Endometrial microvascular endothelial cells (primary cell): ENCODE results near the gene ACSS2. TPM values are rescaled to one million over a fixed set of nuclear protein-coding genes. Genes with fewer than 3 reads are reported as not detected.
"Not testable (repeated sequence)": the region's sequence is repeated elsewhere in the genome, so short reads cannot be mapped to it uniquely, and the experiment has no call there.

Source experiments
- in situ Hi-C: cut with HindIII; loops from 2 replicates; pipeline ENCODE4 v1.10.0; 2017; ENCODE audit warnings: low sequenced_read_pairs, low pct_unique_long_range_greater_than_20kb; ENCODE audit errors: inconsistent ontology term
- total RNA-seq: library from RNA; depleted of rRNA; stranded (reverse); fragments of >200 nt; gene quantifications from one replicate; pipeline ENCODE4 v1.2.3, GENCODE V29; 2015; ENCODE audit errors: inconsistent ontology term

ACSS2 gene
- total RNA-seq, 1 donor from 2014 or later: 38.2 TPM

DNA sequence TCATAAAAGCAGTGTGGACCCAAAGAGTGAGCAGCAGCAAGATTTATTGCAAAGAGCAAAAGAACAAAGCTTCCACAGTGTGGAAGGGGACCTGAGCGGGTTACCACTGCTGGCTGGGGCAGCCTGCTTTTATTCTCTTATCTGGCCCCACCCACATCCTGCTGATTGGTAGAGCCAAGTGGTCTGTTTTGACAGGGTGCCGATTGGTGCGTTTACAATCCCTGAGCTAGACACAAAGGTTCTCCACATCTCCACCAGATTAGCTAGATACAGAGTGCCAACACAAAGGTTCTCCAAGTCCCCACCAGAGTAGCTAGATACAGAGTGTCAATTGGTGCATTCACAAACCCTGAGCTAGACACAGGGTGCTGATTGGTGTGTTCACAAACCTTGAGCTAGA lies 21.7 kb downstream of the ACSS2 start:
- in situ Hi-C loops: not testable (repeated sequence)

DNA sequence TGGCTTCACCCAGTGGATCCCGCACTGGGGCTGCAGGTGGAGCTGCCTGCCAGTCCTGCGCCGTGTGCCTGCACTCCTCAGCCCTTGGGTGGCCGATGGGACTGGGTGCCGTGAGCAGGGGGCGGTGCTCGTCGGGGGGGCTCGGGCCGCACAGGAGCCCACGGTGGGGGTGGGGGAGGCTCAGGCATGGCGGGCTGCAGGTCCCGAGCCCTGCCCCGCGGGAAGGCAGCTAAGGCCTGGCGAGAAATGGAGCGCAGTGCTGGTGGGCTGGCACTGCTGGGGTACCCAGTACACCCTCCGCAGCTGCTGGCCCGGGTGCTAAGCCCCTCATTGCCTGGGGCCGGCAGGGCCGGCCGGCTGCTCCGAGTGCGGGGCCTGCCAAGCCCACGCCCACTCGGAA lies 22.3 kb downstream of the ACSS2 start:
- in situ Hi-C loops: not testable (repeated sequence)

DNA sequence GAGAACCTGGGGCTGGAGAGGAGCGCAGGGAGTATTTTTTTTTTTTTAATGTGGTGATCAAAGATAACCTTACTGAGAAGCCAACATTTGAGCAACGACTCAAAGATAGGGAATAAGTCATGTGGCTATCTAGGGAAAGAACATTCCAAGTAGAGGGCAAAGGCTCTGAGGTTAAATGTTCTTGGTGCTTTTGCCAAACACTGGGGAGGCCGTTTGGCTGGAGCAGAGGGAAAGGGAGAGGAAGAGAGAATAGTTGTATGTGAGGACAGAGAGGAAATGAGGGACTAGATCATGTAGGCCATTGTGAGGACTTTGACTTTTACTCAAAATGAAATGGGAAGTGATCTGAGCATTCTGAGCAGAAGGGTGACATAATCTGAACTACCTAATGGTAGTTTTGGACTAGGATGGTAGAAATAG lies 27.8 kb downstream of the ACSS2 start:
- in situ Hi-C loops: no loop called here

DNA sequence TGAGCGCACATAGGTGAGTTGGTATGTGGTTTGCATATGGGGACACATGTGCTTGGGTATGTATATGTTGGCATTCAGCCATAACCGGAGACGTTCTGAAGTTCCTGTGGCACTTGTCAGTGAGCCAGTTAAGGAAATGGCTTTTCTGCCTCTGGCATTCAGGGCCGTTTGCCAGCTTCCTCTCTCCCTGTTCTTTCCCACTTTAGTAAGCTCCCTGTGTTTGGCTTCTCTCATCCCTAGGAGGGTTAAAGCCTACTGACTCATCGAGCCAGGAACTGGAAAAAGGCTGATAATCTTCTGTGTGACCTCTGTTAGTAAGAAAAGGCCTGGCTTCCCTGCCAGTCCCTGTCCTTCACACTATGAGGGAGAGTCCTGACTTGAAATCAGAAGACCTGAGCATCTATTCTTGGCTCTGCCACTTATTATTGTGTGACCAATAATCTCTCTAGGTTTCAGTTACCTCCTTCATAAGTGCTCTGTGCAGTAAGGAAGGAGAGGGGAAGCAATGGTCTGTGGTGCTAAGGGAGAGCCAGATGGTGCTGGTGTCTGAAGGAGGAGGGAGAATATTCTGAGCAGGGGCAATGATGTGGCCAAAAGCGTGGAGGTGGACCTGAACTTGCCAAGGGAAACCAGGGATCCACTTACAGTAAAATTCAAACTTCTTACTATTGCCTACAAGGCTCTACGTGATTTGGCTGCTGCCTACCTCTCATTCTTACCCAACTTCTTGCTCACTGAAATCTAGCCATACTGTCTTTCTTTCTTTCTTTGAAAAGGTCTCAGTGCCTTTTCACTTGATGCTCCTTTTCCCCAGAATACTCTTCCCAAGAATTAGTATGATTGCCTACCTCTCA lies 31.4 kb downstream of the ACSS2 start:
- in situ Hi-C loops: no loop called here

DNA sequence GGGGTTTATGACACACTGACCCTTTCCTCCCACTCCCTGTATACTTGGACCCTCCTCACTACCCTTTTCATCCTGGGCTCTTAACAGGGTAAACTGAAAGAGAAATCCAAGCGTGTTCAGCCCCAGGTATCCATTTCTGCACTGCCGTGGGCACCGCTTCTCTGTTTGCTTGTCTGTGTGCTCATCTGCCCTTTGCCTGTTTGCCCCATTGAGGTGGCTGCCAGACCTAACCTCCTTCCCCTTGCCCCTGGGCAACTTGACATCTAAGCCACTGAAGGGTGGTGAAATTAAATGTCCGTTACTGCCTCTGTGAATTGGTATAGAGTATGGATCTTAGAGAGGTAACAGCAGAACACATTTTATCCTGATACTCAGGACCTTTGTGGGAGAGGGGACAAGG lies 38.7 kb downstream of the ACSS2 start:
- in situ Hi-C loops: no loop called here

DNA sequence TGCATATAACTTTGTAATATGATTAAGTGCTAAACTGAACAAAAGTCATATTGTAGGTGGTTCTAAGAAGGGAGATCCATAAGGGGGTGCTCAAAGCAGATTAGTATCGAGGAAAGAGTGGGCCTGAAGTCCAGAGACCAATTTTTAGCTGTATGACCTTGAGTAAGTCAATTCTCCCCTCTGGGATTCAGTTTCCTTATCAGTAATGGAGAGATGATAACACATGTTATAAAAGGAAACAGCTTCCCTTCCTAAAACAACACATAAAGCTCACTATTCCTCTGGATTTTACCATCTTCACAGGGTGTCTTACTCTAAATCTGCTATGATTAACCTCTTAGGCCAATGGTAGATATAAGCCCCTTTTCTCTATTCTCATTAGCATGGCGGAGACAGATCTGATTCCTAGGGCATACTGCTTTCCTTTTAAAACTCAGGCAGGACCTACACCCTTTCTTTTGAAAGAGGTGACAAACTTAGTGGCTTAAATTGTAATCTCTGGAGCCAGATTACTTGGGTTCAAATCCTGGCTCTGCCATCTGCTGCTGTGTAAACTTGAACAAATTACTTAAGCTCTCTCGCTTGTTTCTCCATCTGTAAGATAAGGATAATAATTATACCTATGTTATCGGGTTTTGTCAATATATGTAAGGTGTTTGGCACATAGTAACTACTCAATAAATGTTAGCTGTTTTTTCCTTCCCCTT lies 39.5 kb downstream of the ACSS2 start:
- in situ Hi-C loops: no loop called here

DNA sequence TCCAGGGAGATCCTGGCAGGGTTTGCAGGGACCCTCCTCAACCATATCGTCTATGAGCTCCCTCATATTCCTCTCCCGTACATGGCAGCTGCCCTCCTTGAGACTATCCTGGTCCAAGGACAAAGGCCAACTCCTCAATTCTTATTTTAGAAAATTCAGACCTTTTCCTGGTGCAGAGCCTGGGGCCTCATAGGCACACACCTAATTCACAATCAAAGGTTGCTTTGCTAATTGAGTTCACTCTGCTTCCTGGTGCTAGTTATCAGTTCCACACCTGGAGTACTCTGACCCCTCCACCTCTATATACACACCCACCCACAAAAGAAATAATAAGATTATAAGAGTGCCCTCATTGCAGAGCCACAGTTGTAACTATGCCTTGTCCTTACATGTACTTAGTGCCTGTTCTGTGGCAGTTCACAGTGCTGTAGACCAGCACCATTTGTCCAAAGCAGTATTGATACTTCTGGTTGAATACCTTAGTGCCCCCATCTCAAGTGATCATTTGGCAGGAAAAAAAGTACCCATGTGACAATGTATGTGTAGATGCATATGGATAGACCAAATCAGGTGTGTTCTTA lies 40.5 kb downstream of the ACSS2 start:
- in situ Hi-C loops: no loop called here

DNA sequence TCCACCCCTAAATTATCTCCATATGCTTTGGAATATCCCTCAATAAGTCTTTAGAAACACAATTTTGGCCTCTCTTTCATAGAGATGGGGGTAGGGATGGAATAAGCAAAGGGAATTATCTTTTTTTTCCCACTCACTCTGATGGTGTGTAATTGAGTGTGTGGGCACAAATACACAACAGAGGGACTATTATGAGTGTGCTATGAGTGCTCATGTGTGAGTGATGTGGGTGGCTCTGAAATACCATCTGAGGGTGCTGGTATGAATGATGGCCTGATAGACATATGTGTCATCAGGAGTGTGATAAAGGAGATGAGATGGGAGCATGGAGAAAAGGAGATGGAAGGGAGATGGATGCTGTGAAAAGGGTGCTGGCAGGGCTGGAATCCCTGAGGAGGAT lies 43.6 kb downstream of the ACSS2 start:
- in situ Hi-C loops: no loop called here

DNA sequence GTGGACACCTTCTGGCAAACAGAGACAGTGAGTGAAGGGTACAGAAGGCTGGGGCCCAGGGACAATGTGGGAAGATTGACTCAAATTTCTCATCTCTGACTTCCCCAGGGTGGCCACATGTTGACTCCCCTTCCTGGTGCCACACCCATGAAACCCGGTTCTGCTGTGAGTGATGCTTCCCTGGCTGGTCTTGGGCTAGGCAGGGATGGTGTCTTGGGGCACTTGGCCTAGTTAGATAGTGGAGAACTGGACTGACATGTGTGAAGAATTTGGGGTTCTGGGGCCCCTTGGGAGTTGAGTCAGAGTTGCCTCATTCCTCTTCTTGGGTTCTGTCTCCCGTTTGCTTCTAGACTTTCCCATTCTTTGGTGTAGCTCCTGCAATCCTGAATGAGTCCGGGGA lies 45.0 kb downstream of the ACSS2 start:
- in situ Hi-C loops: no loop called here

DNA sequence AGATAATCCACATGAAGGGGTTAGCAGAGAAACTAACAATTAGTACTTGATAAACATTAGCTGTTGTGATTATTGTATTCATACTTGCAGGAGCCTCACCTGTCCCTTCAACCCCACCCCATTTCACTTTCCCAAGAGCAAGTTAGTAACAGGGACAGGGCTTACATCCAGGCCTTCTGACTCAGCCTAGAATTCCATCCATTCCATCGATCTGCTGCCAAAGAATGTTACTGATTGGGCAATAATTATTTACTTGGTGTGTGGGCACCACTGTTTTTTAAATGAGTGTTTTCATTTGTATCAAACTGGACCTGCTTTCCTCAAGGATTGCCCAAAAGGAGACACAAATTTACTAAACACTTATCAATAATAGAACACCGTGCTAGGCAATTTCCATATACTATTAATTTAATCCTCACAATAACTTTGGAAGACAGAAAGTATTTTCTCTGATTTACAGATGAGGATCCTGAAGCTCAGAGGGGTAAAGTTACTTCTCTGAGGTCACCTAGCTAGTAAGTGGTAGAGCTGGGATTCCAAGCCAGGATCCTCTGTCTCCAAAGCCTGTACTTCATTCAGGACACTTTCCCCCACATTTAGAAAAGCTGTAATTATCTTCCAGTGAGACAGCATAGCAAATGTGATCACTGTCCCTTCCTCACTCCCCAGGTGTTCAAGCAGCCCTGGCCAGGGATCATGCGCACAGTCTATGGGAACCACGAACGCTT lies 46.4 kb downstream of the ACSS2 start:
- in situ Hi-C loops: no loop called here

DNA sequence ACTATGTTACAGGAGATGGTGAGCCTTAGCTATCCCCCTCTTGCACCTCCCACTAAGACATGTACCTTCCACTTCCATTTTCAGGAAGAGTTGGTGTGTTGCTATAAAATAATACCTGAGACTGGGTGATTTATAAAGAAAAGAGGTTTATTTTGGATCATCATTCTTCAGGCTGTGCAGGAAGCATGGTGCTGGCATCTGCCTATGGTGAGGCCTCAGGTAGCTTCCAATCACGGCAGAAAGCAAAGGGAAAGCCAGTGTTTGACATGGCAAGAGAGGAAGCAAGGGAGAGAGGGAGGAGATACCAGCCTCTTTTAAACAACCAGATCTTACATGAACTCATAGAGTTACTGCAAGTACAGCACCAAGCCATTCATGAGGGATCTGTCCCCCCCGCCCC lies 47.0 kb downstream of the ACSS2 start:
- in situ Hi-C loops: no loop called here

DNA sequence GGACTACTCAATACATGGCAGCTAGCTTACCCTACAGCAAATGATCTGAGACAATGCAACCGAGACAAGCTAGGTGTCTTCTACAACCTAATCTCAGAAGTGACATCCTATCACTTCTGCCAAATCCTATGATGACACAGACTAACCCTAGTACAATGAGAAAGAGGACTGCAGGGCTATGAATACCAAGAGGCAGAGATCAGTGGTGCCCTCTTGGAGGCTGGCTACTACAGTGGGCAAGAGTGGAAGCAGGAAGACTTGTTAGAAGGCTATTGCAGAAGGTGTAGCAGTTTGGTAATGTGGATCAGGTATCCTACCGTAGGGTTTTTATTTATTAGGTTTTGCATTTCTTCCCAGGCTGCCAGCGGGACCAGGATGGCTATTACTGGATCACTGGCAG lies 48.9 kb downstream of the ACSS2 start:
- in situ Hi-C loops: no loop called here

DNA sequence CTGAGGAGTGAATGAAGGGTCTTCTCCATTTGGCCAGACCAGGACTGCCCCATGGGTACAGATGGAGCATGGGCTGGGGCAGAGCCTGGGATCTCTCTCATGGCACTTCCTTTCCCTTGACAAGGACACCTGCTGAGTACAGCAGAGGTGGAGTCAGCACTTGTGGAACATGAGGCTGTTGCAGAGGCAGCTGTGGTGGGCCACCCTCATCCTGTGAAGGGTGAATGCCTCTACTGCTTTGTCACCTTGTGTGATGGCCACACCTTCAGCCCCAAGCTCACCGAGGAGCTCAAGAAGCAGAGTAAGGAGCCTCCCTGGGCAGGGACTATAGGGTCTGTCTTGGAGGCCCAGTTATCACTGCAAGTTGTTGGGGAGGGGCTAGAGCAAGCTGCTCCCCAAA lies 49.6 kb downstream of the ACSS2 start:
- in situ Hi-C loops: no loop called here

DNA sequence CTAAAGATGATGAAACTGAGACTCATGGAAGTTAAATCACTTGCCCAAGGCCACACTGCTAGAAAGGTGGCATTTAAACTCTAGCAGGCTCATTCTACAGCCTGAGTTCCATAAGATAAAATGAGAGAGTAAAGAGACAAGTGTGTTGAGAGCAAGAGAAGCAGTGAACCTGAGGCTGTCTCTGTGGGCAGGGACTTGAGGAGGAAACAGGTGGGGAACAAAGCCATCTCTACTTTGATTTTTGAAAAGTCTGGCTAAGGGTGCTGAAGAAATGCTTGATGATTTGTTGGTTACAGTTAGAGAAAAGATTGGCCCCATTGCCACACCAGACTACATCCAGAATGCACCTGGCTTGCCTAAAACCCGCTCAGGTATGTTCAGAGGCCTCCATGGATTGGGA lies 50.2 kb downstream of the ACSS2 start:
- in situ Hi-C loops: no loop called here

DNA sequence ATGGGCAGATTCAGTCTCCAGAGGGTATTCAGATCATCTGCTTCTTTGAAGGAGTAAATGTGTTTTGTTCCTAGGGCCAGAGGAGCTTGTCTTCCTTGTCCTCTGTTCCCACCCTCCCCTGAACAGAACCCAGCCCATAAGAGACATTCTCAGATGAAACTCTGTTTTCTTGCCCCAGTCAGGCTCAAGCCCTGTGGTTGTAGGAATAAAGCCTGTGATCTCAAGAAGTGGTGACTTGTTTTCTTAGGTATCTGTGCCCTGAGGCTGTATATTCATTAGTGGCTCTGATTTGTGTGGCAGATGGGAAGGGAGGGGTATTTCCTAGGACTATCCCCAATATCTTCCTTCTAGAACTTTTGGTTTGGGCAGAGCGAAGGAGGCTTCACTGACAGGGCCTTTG lies 51.3 kb downstream of the ACSS2 start:
- in situ Hi-C loops: no loop called here

DNA sequence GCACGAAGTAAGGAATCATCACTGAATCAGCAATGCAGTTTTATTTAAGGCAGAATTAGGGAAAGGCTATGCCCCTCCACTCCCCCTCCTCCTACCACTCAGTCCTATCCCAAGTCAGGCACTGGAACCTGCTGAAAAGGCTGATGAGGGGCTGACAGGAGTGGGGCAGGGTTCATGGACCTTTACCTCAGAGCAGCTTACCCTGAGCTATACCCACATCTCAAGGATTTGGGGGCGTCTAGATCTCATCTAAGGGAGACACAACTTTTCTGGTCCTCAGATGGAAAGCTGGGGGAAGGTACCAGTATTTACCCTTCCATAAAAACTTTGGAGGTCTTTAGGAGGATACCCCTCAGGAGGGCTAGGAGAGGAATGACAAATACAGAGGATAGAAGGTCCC lies 52.0 kb downstream of the ACSS2 start:
- in situ Hi-C loops: no loop called here

DNA sequence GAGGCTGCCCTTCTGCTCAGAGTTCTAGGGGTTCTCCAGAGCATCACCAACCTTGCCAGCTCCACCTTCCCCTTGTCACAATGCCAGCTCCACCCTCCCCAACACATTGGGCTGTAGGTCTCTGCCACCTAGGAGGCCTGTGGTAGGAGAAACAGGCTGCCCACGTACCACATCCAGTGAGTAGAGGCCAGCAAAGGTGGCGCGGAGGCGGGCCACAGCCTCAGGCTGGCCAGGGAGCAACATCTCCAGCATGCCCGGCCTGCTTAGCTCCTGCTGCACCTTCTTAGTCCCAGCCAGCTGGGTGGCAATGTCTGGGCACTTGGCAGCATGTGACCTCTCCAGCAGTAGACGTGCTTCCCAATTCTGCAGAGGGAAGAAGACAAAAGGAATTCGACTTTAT lies 55.4 kb downstream of the ACSS2 start:
- in situ Hi-C loops: no loop called here

DNA sequence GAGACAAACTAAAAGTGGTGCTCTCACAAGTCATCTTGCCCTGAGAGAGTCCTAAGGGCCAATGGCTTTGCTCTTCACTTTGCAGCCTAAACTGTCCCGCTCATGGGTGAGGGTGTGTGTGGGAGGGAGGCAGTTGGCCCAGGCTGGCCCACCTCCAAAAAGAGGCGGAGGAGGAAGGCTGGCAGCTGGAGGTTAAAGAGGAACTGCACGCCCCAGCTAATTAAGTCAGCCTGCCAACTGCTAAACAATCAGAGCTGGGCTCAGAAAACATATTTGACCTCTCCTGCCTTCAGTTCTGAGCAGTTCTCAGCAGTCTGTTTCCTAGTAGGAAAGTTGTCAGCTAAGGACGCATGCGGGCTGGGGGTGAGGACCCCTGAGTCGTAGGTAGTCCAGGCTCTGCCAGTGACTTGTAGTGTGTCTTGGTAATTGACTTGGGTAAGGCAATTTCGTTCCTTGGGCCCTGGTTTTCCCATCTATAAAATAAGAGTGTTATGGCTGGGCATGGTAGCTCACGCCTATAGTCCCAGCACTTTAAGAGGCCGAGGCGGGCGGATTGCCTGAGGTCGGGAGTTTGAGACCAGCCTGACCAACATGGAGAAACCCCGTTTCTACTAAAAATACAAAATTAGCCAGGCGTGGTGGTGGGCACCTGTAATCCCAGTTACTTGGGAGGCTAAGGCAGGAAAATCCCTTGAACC lies 62.2 kb downstream of the ACSS2 start:
- in situ Hi-C loops: no loop called here

DNA sequence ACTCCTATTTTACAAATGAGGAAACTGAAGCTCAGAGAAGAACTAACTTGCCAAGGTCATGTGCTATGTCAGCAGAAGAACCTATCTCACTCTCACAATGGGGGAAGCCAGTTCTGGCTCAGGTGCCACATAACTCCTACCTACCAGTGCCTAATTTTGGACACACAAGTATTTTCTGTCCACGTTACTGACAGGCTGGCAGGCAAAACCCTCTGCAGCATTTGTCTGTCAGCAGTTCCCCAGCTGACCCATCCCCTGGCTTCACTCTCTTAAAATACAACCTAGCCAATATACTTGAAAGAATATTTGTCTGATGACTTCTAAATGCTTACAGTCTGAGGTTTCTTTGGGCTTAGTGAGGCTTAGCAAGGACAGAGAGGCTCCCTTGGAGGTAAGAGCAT lies 63.7 kb downstream of the ACSS2 start:
- in situ Hi-C loops: no loop called here
